ENCODE measurements around the gene SMIM43. TPM values are rescaled to one million over a fixed set of nuclear protein-coding genes. Genes with fewer than 3 reads are reported as not detected.
"Not testable (repeated sequence)": the region's sequence is repeated elsewhere in the genome, so short reads cannot be mapped to it uniquely, and the experiment has no call there.

Gene SMIM43
- total RNA-seq, 1 donor from 2014 or later: 0.99 TPM

GRCh38 chr4:121784401-121784800, 19.4 kb upstream of the SMIM43 start:
- no peak for DNase-seq (ENCODE audit: low read depth)

- DNase-seq (ENCODE audit: low read depth): no peak
These were observed 18.2 kb upstream of the SMIM43 start for GRCh38 chr4:121783210-121783609.

- DNase-seq (ENCODE audit: low read depth): no peak
These were observed 14.1 kb upstream of the SMIM43 start for GRCh38 chr4:121778991-121779628.

DNA sequence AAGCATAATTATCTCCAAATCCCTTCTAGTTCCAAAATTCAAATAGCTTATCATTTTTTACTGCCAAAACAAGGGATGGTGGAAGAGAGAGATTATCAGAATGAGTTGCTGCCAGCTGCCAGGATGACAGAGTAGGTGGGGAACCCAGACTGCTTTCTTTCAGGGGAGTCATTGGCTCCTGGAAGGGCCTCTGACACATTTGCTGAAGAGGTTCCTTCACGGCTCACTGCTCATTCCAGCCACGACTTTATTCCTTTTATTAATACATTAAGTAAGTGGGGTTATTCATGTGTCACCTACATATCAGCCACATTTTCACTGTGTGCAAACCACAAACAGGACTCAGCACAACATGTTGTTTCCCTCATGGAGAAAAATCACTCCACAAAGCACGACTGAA, 12.7 kb upstream of the SMIM43 start:
- no peak for DNase-seq (ENCODE audit: low read depth)

DNA sequence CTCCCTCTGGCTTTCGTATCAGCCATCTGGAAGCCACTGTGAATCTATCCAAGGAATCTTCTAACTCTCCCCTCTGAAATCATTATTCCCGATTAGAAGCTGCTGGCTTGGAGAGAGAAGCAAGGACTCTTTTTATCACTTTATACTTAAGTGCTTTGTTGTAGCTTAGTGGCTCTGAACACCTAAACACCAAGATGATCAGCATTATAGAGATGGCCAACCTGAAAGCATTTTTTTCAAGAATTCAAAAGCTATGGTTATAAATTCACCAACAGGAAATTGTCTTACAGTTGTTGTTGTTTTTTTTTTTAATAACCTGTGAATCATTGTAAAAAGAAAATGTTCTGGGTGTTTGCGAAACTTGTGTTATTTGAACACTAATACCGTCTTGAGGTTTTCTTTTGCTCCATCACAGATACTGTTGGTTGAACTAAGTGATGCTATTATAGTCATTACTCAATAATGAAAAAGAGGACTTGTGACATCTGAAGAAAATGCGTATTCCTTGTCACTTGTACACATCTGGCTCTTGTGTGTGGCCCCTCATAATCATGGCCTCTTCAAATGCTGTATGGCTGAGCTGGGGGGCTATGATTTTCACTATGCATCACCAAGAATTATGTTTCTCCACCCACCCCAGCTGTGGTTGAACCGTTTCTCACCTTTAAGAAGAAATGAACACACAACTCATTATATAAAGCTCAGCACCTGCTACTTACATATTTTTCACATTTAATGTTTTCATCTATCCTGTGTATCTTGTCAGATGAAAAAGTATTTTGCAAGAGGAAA, 11.8 kb upstream of the SMIM43 start:
- DNase-seq (ENCODE audit: low read depth): no peak

DNA sequence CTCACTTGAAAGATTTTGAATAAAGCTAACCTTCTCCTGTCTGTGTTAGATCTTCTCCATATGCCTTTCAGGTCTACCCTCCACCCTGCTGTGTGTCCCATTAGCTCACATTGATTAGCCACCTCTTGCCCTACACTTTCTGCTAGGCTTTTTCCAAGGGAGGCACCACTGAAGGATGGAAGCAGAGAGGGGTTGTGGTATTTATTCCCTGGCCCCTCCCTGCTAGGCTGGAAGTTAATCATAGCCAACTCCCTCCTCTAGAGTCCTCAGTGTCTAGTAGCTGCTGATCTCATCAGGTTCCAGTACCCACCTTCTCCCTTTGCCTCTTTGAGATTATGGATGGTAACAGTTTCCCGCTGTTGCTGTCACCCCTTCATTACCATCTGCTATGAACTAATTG, 8.9 kb upstream of the SMIM43 start:
- no peak for DNase-seq (ENCODE audit: low read depth)

DNA sequence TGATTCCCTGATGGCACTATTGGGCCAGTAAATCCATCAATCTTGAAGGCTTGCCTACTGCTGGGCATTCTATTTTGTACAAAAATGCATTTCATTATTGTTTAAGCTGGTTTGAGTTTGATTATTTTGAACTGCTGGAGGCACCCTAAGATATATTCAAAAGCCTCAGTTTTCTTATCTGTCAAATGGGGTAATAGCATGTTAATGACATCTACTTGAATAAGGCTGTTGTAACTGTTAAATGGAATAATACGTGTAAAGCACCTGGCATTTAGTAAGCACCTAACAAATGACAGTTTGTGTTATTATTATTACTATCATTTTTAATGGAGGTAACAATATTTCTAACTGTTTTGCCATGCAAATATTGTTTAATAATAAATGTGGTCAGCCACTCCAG, 6.9 kb upstream of the SMIM43 start:
- no peak for DNase-seq (ENCODE audit: low read depth)

DNA sequence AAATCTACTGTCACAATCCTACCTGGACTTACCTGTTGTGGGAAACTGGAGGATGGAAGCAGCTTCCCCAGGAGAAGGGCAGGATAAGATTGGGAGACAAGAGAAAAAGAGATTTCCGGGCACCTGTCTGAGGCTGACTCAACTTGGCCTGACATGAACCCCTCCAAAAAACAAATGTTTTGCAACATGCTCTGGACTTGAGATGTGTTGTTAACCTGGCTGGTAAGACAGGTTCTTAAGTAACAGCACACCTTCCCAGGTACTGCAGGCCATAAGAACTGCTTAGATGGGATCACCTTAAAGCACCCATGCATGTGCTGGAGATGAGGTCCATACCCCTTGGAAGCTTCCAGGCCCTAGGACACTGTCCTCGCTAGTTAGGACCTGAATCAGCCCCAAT, 4.4 kb upstream of the SMIM43 start:
- no peak for DNase-seq (ENCODE audit: low read depth)

GRCh38 chr4:121767166-121767565, 2.2 kb upstream of the SMIM43 start:
- no peak for DNase-seq (ENCODE audit: low read depth)

DNA sequence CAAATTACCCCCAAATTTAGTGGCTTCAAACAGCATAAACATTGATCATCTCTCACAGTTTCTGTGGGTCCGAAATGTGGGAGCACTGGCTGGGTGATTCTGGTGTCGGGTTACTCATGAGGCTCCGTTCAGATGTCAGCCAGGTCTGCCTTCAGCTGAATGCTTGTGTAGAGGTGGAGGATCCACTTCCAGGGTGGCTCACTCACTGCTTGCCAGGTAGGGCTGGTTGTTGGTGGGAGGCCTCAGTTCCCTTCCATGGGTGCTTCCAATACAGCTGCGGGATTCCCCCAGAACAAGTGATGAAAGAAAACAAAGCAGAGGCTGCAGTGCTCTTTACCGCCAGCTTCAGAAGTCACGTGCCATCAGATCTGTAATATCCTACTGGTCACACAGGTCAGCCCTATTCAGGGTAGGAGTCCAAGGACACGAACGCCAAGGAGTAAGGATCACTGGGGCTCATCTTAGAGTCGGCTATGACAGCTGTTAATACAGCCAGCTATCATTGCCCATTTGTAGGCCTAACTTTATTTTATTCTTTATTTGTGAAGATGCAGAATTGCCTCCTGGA, 1.1 kb upstream of the SMIM43 start:
- DNase-seq (ENCODE audit: low read depth): no peak

DNA sequence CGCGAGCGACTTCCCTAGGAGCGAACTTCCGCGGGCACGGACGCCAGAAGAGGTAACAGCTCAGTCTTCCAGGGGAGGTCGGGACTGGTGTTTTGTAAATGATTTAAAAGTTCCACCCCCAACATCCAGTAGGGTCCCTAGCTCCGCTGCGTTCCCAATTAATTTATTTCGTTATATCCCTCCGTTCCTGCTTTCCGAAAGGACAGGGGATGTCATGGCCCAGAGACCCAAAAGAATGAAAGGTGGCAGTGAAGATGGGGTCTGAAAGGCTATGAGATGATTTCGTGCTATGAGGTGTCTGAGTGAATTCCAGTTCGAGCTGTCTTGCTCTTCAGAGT, 373 bp upstream of the SMIM43 start:
- DNase-seq (ENCODE audit: low read depth): no peak

GRCh38 chr4:121764303-121764701, 662 bp downstream of the SMIM43 start:
- DNase-seq (ENCODE audit: low read depth): no peak

DNA sequence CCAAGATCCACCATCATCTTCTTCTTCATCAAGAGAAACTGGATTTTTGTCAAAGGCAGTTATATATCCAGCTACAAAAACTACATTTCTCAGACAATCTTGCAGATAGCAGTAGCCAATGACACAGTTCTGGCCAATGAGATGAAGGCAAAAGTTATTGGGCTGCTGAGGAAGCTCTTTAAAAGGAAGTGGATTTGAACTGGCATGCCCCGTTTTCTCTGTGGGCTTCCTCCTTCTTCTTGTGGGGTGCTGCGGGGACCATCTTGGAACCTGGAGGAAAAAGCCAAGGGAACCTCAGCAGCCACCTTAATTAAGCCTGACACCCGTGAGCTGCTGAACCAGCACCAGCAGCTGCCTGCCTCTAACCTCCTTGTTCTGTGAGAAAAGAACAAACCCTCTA, 4.8 kb downstream of the SMIM43 start:
- no peak for DNase-seq (ENCODE audit: low read depth)

DNA sequence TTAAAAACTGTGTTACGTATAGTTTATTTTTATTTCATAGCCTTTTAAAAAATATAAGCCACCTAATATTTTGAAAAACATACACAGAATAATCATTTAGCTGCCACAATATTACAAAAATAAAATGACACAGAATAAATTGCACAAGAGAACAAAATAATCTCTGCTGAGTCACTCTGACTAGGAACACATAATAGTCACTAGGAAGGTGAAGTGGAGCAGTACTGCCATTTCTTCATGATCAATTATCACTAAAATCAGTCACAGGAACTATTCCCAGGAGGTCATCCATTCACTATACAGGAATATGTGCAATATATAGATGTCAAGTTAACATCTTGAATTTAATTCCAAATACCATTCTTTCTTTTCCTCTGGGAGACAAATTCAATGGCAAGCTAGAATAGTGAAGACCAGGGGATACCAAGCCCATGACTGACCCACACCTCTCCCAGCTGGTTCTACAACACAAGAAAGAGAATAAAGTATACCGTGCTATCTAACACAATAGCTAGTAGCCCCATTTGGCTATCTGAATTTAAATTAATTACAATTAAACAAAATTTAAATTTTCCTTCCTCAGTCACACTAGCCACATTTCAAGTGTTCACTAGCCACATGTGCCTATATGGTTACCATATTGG, 5.9 kb downstream of the SMIM43 start:
- DNase-seq (ENCODE audit: low read depth): peak; percentile 22

DNA sequence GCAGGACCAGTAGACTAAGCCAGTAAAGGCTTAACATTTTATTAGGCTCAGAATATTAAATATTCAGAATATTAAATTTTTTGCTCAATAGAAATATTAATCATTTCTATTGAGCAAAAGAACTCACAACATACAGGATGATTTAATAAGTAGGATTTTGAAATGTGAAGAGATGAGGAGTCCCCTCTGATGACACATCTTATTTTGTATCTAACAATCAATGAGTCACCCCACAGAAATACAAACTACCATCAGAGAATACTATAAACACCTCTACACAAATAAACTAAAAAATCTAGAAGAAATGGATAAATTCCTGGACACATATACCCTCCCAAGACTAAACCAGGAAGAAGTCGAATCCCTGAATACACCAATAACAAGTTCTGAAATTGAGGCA, 12.8 kb downstream of the SMIM43 start:
- not testable (repeated sequence) for DNase-seq (ENCODE audit: low read depth)

DNA sequence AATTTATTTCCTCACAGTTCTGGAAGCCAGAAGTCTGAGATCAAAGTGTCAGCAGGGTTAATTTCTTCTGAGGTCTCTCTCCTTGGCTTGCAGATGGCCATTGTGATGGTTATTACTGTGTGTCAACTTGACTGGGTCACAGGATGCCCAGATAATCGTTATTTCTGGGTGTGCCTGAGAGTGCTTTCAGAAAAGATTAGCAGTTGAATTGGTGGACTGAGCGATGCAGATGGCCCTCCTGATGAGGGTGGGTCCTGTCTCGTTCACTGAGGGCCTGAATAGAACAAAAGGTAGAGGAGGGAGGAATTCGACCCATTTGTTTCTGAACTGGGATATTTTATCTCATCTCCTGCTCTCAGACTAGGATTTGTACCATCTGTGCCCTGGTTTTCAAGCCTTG, 15.7 kb downstream of the SMIM43 start:
- DNase-seq (ENCODE audit: low read depth): no peak

DNA sequence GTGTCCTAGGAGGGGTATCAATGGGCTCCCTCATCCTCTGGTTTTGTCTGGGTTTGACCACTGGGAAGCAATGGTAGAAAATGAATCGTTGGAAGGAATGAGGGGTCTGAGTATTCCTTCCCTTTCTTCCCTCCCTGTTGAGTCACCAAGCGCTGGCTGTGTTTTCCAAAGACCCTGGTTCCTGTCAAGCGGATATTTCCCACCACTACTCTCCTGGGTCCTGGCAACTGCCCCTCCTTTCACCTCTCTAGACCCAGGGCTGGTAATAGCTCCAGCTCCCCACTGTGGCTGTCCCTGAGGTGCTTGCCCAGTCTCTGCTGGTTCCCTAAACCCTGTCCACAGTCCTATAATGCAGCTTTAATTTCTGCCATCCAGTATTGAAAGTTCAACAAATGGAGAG, 22.2 kb downstream of the SMIM43 start:
- no peak for DNase-seq (ENCODE audit: low read depth)

GRCh38 chr4:121741751-121742150, 23.2 kb downstream of the SMIM43 start:
- no peak for DNase-seq (ENCODE audit: low read depth)

- DNase-seq (ENCODE audit: low read depth): no peak
These were observed 24.1 kb downstream of the SMIM43 start for GRCh38 chr4:121740796-121741409.

DNA sequence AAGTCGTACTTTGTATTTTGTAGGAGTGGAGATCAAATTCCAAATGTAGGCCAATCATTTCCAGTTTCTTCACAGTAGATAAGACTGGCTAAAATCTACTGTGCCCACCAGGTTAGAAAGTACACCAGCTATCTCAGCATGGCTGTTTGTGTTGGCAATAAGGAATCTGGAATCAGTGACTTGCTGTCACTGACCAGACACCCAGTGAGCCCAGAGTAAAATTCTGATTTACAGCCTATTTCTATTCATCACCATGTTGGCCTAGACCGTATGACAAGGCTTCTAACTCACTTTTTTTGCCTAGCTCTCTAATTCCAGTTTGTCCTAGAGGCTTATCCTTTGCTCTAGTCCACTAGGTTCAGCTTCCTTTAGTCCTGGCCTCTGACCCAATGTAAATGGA, 25.4 kb downstream of the SMIM43 start:
- DNase-seq (ENCODE audit: low read depth): no peak

- DNase-seq (ENCODE audit: low read depth): peak; percentile 86
These were observed 26.0 kb downstream of the SMIM43 start for GRCh38 chr4:121738780-121739535.

All from myocyte (in vitro differentiated cells).